ENCODE results near the gene RSPO1.

DNA sequence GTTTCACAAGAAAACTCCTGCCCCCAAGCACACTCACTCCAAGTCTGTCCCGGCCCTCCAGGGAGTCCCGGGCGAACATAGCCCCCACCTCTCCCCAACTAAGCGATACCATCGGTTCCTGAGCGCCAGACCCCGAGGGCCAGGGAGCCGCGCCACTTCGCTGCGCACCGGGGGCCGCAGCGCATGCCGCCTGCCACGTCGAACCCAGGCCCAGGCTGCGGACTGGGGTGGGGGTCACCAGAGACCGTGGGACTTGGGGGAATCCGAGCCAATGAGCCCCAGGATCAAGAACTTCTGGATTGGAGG, 801 bp downstream of the RSPO1 start:
- TF ChIP-seq, protein P1, sequence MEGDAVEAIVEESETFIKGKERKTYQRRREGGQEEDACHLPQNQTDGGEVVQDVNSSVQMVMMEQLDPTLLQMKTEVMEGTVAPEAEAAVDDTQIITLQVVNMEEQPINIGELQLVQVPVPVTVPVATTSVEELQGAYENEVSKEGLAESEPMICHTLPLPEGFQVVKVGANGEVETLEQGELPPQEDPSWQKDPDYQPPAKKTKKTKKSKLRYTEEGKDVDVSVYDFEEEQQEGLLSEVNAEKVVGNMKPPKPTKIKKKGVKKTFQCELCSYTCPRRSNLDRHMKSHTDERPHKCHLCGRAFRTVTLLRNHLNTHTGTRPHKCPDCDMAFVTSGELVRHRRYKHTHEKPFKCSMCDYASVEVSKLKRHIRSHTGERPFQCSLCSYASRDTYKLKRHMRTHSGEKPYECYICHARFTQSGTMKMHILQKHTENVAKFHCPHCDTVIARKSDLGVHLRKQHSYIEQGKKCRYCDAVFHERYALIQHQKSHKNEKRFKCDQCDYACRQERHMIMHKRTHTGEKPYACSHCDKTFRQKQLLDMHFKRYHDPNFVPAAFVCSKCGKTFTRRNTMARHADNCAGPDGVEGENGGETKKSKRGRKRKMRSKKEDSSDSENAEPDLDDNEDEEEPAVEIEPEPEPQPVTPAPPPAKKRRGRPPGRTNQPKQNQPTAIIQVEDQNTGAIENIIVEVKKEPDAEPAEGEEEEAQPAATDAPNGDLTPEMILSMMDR (IDR thresholded peaks at IDR 0.05; ENCODE audit: poor library complexity, severe bottlenecking): no peak
- TF ChIP-seq TAF1 (IDR thresholded peaks at IDR 0.05; ENCODE audit: low read depth) (no peak), SMC3 (conservative IDR thresholded peaks at IDR 0.05; ENCODE audit: poor library complexity) (no peak), MXI1 (conservative IDR thresholded peaks at IDR 0.05; ENCODE audit: poor library complexity, severe bottlenecking) (no peak), EZH2 (IDR thresholded peaks at IDR 0.05; ENCODE audit: borderline replicate concordance, insufficient read depth, low read length, poor library complexity, severe bottlenecking) (no peak), RAD21 (conservative IDR thresholded peaks at IDR 0.05) (no peak), EP300 (conservative IDR thresholded peaks at IDR 0.05; ENCODE audit: poor library complexity, severe bottlenecking) (no peak), POLR2AphosphoS5 (IDR thresholded peaks at IDR 0.05) (no peak)
- TF ChIP-seq, protein P2, sequence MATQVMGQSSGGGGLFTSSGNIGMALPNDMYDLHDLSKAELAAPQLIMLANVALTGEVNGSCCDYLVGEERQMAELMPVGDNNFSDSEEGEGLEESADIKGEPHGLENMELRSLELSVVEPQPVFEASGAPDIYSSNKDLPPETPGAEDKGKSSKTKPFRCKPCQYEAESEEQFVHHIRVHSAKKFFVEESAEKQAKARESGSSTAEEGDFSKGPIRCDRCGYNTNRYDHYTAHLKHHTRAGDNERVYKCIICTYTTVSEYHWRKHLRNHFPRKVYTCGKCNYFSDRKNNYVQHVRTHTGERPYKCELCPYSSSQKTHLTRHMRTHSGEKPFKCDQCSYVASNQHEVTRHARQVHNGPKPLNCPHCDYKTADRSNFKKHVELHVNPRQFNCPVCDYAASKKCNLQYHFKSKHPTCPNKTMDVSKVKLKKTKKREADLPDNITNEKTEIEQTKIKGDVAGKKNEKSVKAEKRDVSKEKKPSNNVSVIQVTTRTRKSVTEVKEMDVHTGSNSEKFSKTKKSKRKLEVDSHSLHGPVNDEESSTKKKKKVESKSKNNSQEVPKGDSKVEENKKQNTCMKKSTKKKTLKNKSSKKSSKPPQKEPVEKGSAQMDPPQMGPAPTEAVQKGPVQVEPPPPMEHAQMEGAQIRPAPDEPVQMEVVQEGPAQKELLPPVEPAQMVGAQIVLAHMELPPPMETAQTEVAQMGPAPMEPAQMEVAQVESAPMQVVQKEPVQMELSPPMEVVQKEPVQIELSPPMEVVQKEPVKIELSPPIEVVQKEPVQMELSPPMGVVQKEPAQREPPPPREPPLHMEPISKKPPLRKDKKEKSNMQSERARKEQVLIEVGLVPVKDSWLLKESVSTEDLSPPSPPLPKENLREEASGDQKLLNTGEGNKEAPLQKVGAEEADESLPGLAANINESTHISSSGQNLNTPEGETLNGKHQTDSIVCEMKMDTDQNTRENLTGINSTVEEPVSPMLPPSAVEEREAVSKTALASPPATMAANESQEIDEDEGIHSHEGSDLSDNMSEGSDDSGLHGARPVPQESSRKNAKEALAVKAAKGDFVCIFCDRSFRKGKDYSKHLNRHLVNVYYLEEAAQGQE (IDR thresholded peaks at IDR 0.05; ENCODE audit: borderline replicate concordance): no peak

Data from neural cell (in vitro differentiated cells).